Activated CD4-positive, alpha-beta T cell treated with anti-CD3 and anti-CD28 coated beads, Interleukin-2, amount 10 ng/mL, durations not matched to agents 7 days and 5 days (primary cell): ENCODE data around the gene ADAMTS20. TPM values are rescaled to one million over a fixed set of nuclear protein-coding genes. Genes with fewer than 3 reads are reported as not detected.

ENCODE experiments used
- CTCF ChIA-PET: fragments of 350-600 bp; sonication (Branson Sonifier 250); formaldehyde crosslinking; loops from one replicate; lab custom pipeline; 2021; ENCODE audit warnings: antibody characterized with exemption; lab: Charles Lee
- POLR2A ChIA-PET: fragments of 350-600 bp; sonication (Branson Sonifier 250); formaldehyde crosslinking; loops from one replicate; lab custom pipeline; 2021; ENCODE audit warnings: antibody characterized with exemption; lab: Charles Lee
- DNase-seq: peaks from one replicate; pipeline ENCODE4 v3.0.0-alpha.2; 2020
- H3K27ac Mint-ChIP-seq: one replicate; pipeline ENCODE4 v1.8.0; 2021; ENCODE audit warnings: mild to moderate bottlenecking, moderate library complexity, mixed read lengths
- H3K27me3 Mint-ChIP-seq: one replicate; pipeline ENCODE4 v1.8.0; 2021; ENCODE audit warnings: mixed read lengths
- H3K36me3 Mint-ChIP-seq: one replicate; pipeline ENCODE4 v1.8.0; 2021; ENCODE audit warnings: low read depth, mixed read lengths
- H3K4me1 Mint-ChIP-seq: one replicate; pipeline ENCODE4 v1.8.0; 2021; ENCODE audit warnings: mixed read lengths
- H3K4me3 Mint-ChIP-seq: one replicate; pipeline ENCODE4 v1.8.0; 2021; ENCODE audit warnings: mild to moderate bottlenecking, moderate library complexity, mixed read lengths
- H3K9me3 Mint-ChIP-seq: one replicate; pipeline ENCODE4 v1.8.0; 2021; ENCODE audit warnings: mixed read lengths
- total RNA-seq, 2 experiments: library from RNA; stranded (reverse); gene quantifications; one replicate each; pipeline ENCODE4 v1.2.3, GENCODE V29; 2021

The ADAMTS20 gene
- not detected for total RNA-seq

GRCh38 chr12:43551971-43552559, at the start of gene ADAMTS20:
Gene ADAMTS20, minus strand, starts transcription at chr12:43552203. Its CDS starts 282 bp downstream, at chr12:43551921.
- H3K27ac Mint-ChIP-seq = no peak within 1 kb of the TSS
- no peaks in the 10 kb centered on the region for H3K4me1 Mint-ChIP-seq
- peaks cover 7% of the 10 kb centered on the region for H3K9me3 Mint-ChIP-seq
- POLR2A ChIA-PET = no interaction called here
- DNase-seq = no peak
- H3K36me3 Mint-ChIP-seq = no peaks in the 10 kb centered on the region
- peaks cover 36% of the 10 kb centered on the region for H3K27me3 Mint-ChIP-seq
- CTCF ChIA-PET = no interaction called here
- H3K4me3 Mint-ChIP-seq = no peak within 1 kb of the TSS

- Mint-ChIP-seq H3K9me3 (no peaks in the 10 kb centered on the region), H3K27me3 (no peaks in the 10 kb centered on the region)
- POLR2A ChIA-PET = no interaction called here
Measured at GRCh38 chr12:43599708-43600107, 47.7 kb upstream of the ADAMTS20 start.

GRCh38 chr12:43599066-43599465, 47.1 kb upstream of the ADAMTS20 start:
- DNase-seq = no peak
- Mint-ChIP-seq H3K36me3 (no peaks in the 10 kb centered on the region), H3K4me3 (no peak overlapping the region), H3K9me3 (no peaks in the 10 kb centered on the region), H3K4me1 (no peaks in the 10 kb centered on the region), H3K27ac (no peak overlapping the region), H3K27me3 (no peaks in the 10 kb centered on the region)
- ChIA-PET CTCF (no interaction called here), POLR2A (no interaction called here)

More at GRCh38 chr12:43599708-43600107, 47.7 kb upstream of the ADAMTS20 start:
- CTCF ChIA-PET = interaction anchor here (0.7 kb wide), 1 partner anchor 900 kb away, joined by 3 read pairs; no protein-coding TSS in a partner anchor
- no peak overlapping the region for H3K27ac Mint-ChIP-seq
- no peak for DNase-seq
- no peaks in the 10 kb centered on the region for H3K36me3 Mint-ChIP-seq
- H3K4me3 Mint-ChIP-seq = no peak overlapping the region
- H3K4me1 Mint-ChIP-seq = no peaks in the 10 kb centered on the region

- POLR2A ChIA-PET = no interaction called here
- CTCF ChIA-PET = no interaction called here
- peaks cover 2% of the 10 kb centered on the region for H3K27me3 Mint-ChIP-seq
Measured at GRCh38 chr12:43590307-43590706, 38.3 kb upstream of the ADAMTS20 start.

GRCh38 chr12:43586646-43587245, 34.7 kb upstream of the ADAMTS20 start:
- ChIA-PET CTCF (no interaction called here), POLR2A (no interaction called here)
- Mint-ChIP-seq H3K36me3 (no peaks in the 10 kb centered on the region), H3K27ac (no peak overlapping the region), H3K4me1 (no peaks in the 10 kb centered on the region), H3K9me3 (no peaks in the 10 kb centered on the region), H3K4me3 (no peak overlapping the region), H3K27me3 (no peaks in the 10 kb centered on the region)
- DNase-seq = no peak

More at GRCh38 chr12:43590307-43590706, 38.3 kb upstream of the ADAMTS20 start:
- no peak overlapping the region for H3K27ac Mint-ChIP-seq
- no peak for DNase-seq
- no peaks in the 10 kb centered on the region for H3K9me3 Mint-ChIP-seq
- H3K36me3 Mint-ChIP-seq = no peaks in the 10 kb centered on the region
- no peaks in the 10 kb centered on the region for H3K4me1 Mint-ChIP-seq
- H3K4me3 Mint-ChIP-seq = no peak overlapping the region

GRCh38 chr12:43585676-43586075, 33.7 kb upstream of the ADAMTS20 start:
- no peak for DNase-seq
- POLR2A ChIA-PET = no interaction called here

GRCh38 chr12:43580601-43581000, 28.6 kb upstream of the ADAMTS20 start:
- DNase-seq = no peak
- H3K4me3 Mint-ChIP-seq = no peak overlapping the region
- CTCF ChIA-PET = no interaction called here

More at GRCh38 chr12:43585676-43586075, 33.7 kb upstream of the ADAMTS20 start:
- CTCF ChIA-PET = no interaction called here
- H3K27me3 Mint-ChIP-seq = no peaks in the 10 kb centered on the region
- no peaks in the 10 kb centered on the region for H3K4me1 Mint-ChIP-seq
- no peak overlapping the region for H3K4me3 Mint-ChIP-seq
- H3K27ac Mint-ChIP-seq = no peak overlapping the region
- no peaks in the 10 kb centered on the region for H3K9me3 Mint-ChIP-seq
- no peaks in the 10 kb centered on the region for H3K36me3 Mint-ChIP-seq

GRCh38 chr12:43579206-43579605, 27.2 kb upstream of the ADAMTS20 start:
- no peak overlapping the region for H3K4me3 Mint-ChIP-seq
- ChIA-PET POLR2A (no interaction called here), CTCF (no interaction called here)
- H3K4me1 Mint-ChIP-seq = no peaks in the 10 kb centered on the region
- H3K9me3 Mint-ChIP-seq = no peaks in the 10 kb centered on the region
- no peaks in the 10 kb centered on the region for H3K36me3 Mint-ChIP-seq
- H3K27ac Mint-ChIP-seq = no peak overlapping the region
- no peak for DNase-seq
- H3K27me3 Mint-ChIP-seq = no peaks in the 10 kb centered on the region

More at GRCh38 chr12:43580601-43581000, 28.6 kb upstream of the ADAMTS20 start:
- no peaks in the 10 kb centered on the region for H3K9me3 Mint-ChIP-seq
- H3K27ac Mint-ChIP-seq = no peak overlapping the region
- POLR2A ChIA-PET = no interaction called here
- no peaks in the 10 kb centered on the region for H3K4me1 Mint-ChIP-seq
- H3K27me3 Mint-ChIP-seq = no peaks in the 10 kb centered on the region
- H3K36me3 Mint-ChIP-seq = no peaks in the 10 kb centered on the region

GRCh38 chr12:43578782-43579181, 26.8 kb upstream of the ADAMTS20 start:
- no peak overlapping the region for H3K4me3 Mint-ChIP-seq
- H3K9me3 Mint-ChIP-seq = no peaks in the 10 kb centered on the region
- CTCF ChIA-PET = no interaction called here
- H3K27me3 Mint-ChIP-seq = no peaks in the 10 kb centered on the region
- H3K4me1 Mint-ChIP-seq = no peaks in the 10 kb centered on the region
- DNase-seq = no peak
- POLR2A ChIA-PET = no interaction called here
- H3K36me3 Mint-ChIP-seq = no peaks in the 10 kb centered on the region
- H3K27ac Mint-ChIP-seq = no peak overlapping the region

GRCh38 chr12:43577381-43577780, 25.4 kb upstream of the ADAMTS20 start:
- DNase-seq = no peak
- no peaks in the 10 kb centered on the region for H3K36me3 Mint-ChIP-seq
- no peaks in the 10 kb centered on the region for H3K27me3 Mint-ChIP-seq
- H3K4me1 Mint-ChIP-seq = no peaks in the 10 kb centered on the region
- CTCF ChIA-PET = no interaction called here
- no peak overlapping the region for H3K27ac Mint-ChIP-seq
- no peaks in the 10 kb centered on the region for H3K9me3 Mint-ChIP-seq
- no peak overlapping the region for H3K4me3 Mint-ChIP-seq
- POLR2A ChIA-PET = no interaction called here

- Mint-ChIP-seq H3K27ac (no peak overlapping the region), H3K4me1 (no peaks in the 10 kb centered on the region), H3K27me3 (peaks cover 2% of the 10 kb centered on the region), H3K36me3 (no peaks in the 10 kb centered on the region), H3K4me3 (no peak overlapping the region), H3K9me3 (no peaks in the 10 kb centered on the region)
- POLR2A ChIA-PET = no interaction called here
- no peak for DNase-seq
- CTCF ChIA-PET = no interaction called here
Measured at GRCh38 chr12:43576162-43576561, 24.2 kb upstream of the ADAMTS20 start.

GRCh38 chr12:43571885-43572284, 19.9 kb upstream of the ADAMTS20 start:
- ChIA-PET CTCF (no interaction called here), POLR2A (no interaction called here)
- no peak overlapping the region for H3K27ac Mint-ChIP-seq
- H3K4me1 Mint-ChIP-seq = no peaks in the 10 kb centered on the region
- no peaks in the 10 kb centered on the region for H3K36me3 Mint-ChIP-seq
- peaks cover 2% of the 10 kb centered on the region for H3K27me3 Mint-ChIP-seq
- H3K9me3 Mint-ChIP-seq = no peaks in the 10 kb centered on the region
- DNase-seq = no peak
- no peak overlapping the region for H3K4me3 Mint-ChIP-seq

- POLR2A ChIA-PET = no interaction called here
- peaks cover 24% of the 10 kb centered on the region for H3K27me3 Mint-ChIP-seq
Measured at GRCh38 chr12:43556057-43556456, 4.1 kb upstream of the ADAMTS20 start.

More at GRCh38 chr12:43556057-43556456, 4.1 kb upstream of the ADAMTS20 start:
- DNase-seq = no peak
- H3K4me3 Mint-ChIP-seq = no peak overlapping the region
- H3K4me1 Mint-ChIP-seq = no peaks in the 10 kb centered on the region
- H3K36me3 Mint-ChIP-seq = no peaks in the 10 kb centered on the region
- no peak overlapping the region for H3K27ac Mint-ChIP-seq
- CTCF ChIA-PET = no interaction called here
- peaks cover 9% of the 10 kb centered on the region for H3K9me3 Mint-ChIP-seq
